Natural killer cell (primary cell): ENCODE data around the gene LSM14A. TPM values are rescaled to one million over a fixed set of nuclear protein-coding genes. Genes with fewer than 3 reads are reported as not detected.

Experiments
- ATAC-seq, 3 donors: fragments of 150-1000 bp in 2 of 3; fragments of 200-7000 bp in 1 of 3; cut with Tn5 transposase; 1 replicate in 1 of 3; 2 replicates in 2 of 3; pipeline ENCODE4 v1.10.0; 2021; ENCODE audit warnings: mild to moderate bottlenecking in 2 of 3, moderate library complexity in 2 of 3
- DNase-seq, 2 donors: peaks; one replicate each; pipeline versions ENCODE4 v3.0.0 to v3.0.0-alpha.2; 2013 to 2021; ENCODE audit warnings: mixed read lengths in 1 of 2
- H3K27ac ChIP-seq: one replicate; pipeline ENCODE4 v1.5.1; 2013; ENCODE audit warnings: mild to moderate bottlenecking, low read length
- H3K27me3 ChIP-seq: one replicate; pipeline ENCODE4 v1.6.1; 2013; ENCODE audit warnings: low read length; ENCODE audit not compliant: control insufficient read depth, insufficient read depth
- H3K36me3 ChIP-seq: one replicate; pipeline ENCODE4 v1.6.1; 2013; ENCODE audit warnings: low read length; ENCODE audit not compliant: control insufficient read depth, insufficient read depth
- H3K4me1 ChIP-seq: one replicate; pipeline ENCODE4 v1.6.1; 2013; ENCODE audit warnings: low read length; ENCODE audit not compliant: control insufficient read depth, insufficient read depth
- H3K4me3 ChIP-seq: one replicate; pipeline ENCODE4 v1.5.1; 2013; ENCODE audit warnings: low read length
- H3K9me3 ChIP-seq: one replicate; pipeline ENCODE4 v1.6.1; 2013; ENCODE audit warnings: low read length; ENCODE audit not compliant: control insufficient read depth, insufficient read depth
- H3K27ac Mint-ChIP-seq, 2 donors: one replicate each; pipeline ENCODE4 v1.8.0; 2022; ENCODE audit warnings: mild to moderate bottlenecking in 2 of 2, mixed read lengths in 2 of 2, moderate library complexity in 1 of 2
- H3K27me3 Mint-ChIP-seq, 2 donors: one replicate each; pipeline ENCODE4 v1.8.0; 2022; ENCODE audit warnings: low read depth in 2 of 2, mixed read lengths in 2 of 2
- H3K36me3 Mint-ChIP-seq: one replicate; pipeline ENCODE4 v1.8.0; 2022; ENCODE audit warnings: mixed read lengths
- H3K4me1 Mint-ChIP-seq, 2 donors: one replicate each; pipeline ENCODE4 v1.8.0; 2022; ENCODE audit warnings: mixed read lengths in 2 of 2
- H3K4me3 Mint-ChIP-seq: one replicate; pipeline ENCODE4 v1.8.0; 2022; ENCODE audit warnings: mild to moderate bottlenecking, moderate library complexity, mixed read lengths
- H3K9me3 Mint-ChIP-seq, 2 donors: one replicate each; pipeline ENCODE4 v1.8.0; 2022; ENCODE audit warnings: mixed read lengths in 2 of 2
- CTCF ChIP-seq: fragments of 200-600 bp; IDR thresholded peaks from one replicate; pipeline ENCODE4 v1.8.0; 2022; ENCODE audit warnings: antibody characterized with exemption
- WGBS: methylation state at CpG from one replicate; pipeline ENCODE4 v1.1.7; 2013; ENCODE audit warnings: missing lambda C conversion rate; ENCODE audit not compliant: insufficient coverage; 5-methylcytosine and 5-hydroxymethylcytosine counted together
- intact Hi-C: fragments of 100-400 bp; cut with micrococcal nuclease; formaldehyde crosslinking; loops from one replicate; pipeline ENCODE4 v1.14.2; 2022
- total RNA-seq, 4 donors: library from RNA; stranded (reverse); fragments of 120-200 nt in 1 of 4; gene quantifications; one replicate each; pipeline versions ENCODE4 v1.2.3 to v1.2.4, GENCODE V29; 2013 to 2022

The LSM14A gene
- total RNA-seq, 3 donors from 2014 or later (not counting 1 experiment from before 2014, with no cell fraction given), result 201 to 246 (median 202) TPM

GRCh38 chr19:34189199-34189916, 17.1 kb downstream of the LSM14A start:
- peak overlapping the region; percentile 58 to 89 for H3K27ac Mint-ChIP-seq
- peaks cover 22% of the 10 kb centered on the region for H3K4me1 ChIP-seq

GRCh38 chr19:34189917-34190425, 17.7 kb downstream of the LSM14A start:
- H3K4me3 Mint-ChIP-seq, result peak overlapping the region; percentile 4
- Histone ChIP-seq H3K4me3 (no peak overlapping the region), H3K36me3 (peaks cover 10% of the 10 kb centered on the region), H3K27ac (no peak overlapping the region), H3K4me1 (peaks cover 22% of the 10 kb centered on the region), H3K27me3 (no peaks in the 10 kb centered on the region), H3K9me3 (no peaks in the 10 kb centered on the region)
- WGBS, result 47% methylated on average over 1 of the region's 1 CpG
- ATAC-seq, result no peak
- DNase-seq, result no peak
- peak overlapping the region; percentile 58 to 89 for H3K27ac Mint-ChIP-seq
- peaks cover 64 to 72% of the 10 kb centered on the region in 2 donors for H3K4me1 Mint-ChIP-seq
- no peaks in the 10 kb centered on the region for H3K36me3 Mint-ChIP-seq
- no peaks in the 10 kb centered on the region for H3K9me3 Mint-ChIP-seq
- no peaks in the 10 kb centered on the region for H3K27me3 Mint-ChIP-seq
- intact Hi-C loops, result no loop called here
- TF ChIP-seq CTCF, result no peak

More at GRCh38 chr19:34189199-34189916, 17.1 kb downstream of the LSM14A start:
- Histone ChIP-seq H3K4me3 (no peak overlapping the region), H3K9me3 (no peaks in the 10 kb centered on the region), H3K27ac (no peak overlapping the region), H3K27me3 (no peaks in the 10 kb centered on the region), H3K36me3 (peaks cover 4% of the 10 kb centered on the region)
- no peak overlapping the region for H3K4me3 Mint-ChIP-seq
- peaks cover 69 to 73% of the 10 kb centered on the region in 2 donors for H3K4me1 Mint-ChIP-seq
- intact Hi-C loops, result no loop called here
- no peaks in the 10 kb centered on the region for H3K36me3 Mint-ChIP-seq
- H3K27me3 Mint-ChIP-seq, result no peaks in the 10 kb centered on the region
- DNase-seq, result no peak
- 67% methylated on average over 2 of the region's 2 CpGs for WGBS
- ATAC-seq, result no peak
- no peak for TF ChIP-seq CTCF
- H3K9me3 Mint-ChIP-seq, result no peaks in the 10 kb centered on the region

- H3K36me3 ChIP-seq, result peaks cover 19% of the 10 kb centered on the region
- Mint-ChIP-seq H3K9me3 (no peaks in the 10 kb centered on the region), H3K36me3 (peaks cover 7% of the 10 kb centered on the region), H3K4me3 (peak overlapping the region; percentile 26), H3K27me3 (no peaks in the 10 kb centered on the region), H3K4me1 (peaks cover 49 to 58% of the 10 kb centered on the region in 2 donors), H3K27ac (peak overlapping the region; percentile 58 to 89)
- H3K27ac ChIP-seq, result no peak overlapping the region
- peaks cover 12% of the 10 kb centered on the region for H3K4me1 ChIP-seq
- intact Hi-C loops, result no loop called here
- H3K4me3 ChIP-seq, result no peak overlapping the region
- ATAC-seq, result no peak
- no peaks in the 10 kb centered on the region for H3K9me3 ChIP-seq
- 75% methylated on average over 3 of the region's 3 CpGs for WGBS
- DNase-seq, result no peak
- H3K27me3 ChIP-seq, result no peaks in the 10 kb centered on the region
- no peak for TF ChIP-seq CTCF
Observed at GRCh38 chr19:34191355-34191962, 19.2 kb downstream of the LSM14A start.
